Choroid plexus epithelial cell (primary cell): ENCODE measurements around the gene TBC1D12.

ENCODE experiments used
- DNase-seq: peaks from one replicate; pipeline ENCODE4 v3.0.0-alpha.2; 2010; ENCODE audit warnings: low read depth
- H3K4me3 ChIP-seq: 2 replicates; pipeline ENCODE4 v1.5.1; 2011; ENCODE audit warnings: low read depth, mild to moderate bottlenecking, control low read depth, low read length, moderate library complexity
- TF ChIP-seq, protein P1 (sequence below): conservative IDR thresholded peaks from 2 replicates; pipeline ENCODE4 v1.5.1; 2011; ENCODE audit warnings: low read depth, mild to moderate bottlenecking, control low read depth, inconsistent platforms, low read length, moderate library complexity

Gene TBC1D12

DNA sequence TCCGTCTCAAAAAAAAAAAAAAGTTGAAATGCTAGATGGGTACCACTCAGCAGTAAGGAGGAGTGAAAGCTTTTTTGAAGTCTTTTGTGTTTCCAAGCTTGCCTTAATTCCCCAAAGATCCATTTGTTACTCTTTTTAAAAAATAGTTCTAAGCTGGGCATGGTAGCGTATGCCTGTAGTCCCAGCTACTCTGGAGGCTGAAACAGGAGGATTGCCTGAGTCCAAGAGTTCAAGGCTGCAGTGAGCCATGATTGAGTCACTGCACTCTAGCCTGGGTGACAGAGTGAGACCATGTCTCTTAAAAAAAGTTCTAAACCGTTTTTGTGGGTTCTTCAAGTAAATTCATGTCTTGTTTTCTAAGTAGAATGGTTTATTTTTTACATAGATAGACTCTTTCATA is 5.3 kb downstream of the TBC1D12 start:
- TF ChIP-seq, protein P1, sequence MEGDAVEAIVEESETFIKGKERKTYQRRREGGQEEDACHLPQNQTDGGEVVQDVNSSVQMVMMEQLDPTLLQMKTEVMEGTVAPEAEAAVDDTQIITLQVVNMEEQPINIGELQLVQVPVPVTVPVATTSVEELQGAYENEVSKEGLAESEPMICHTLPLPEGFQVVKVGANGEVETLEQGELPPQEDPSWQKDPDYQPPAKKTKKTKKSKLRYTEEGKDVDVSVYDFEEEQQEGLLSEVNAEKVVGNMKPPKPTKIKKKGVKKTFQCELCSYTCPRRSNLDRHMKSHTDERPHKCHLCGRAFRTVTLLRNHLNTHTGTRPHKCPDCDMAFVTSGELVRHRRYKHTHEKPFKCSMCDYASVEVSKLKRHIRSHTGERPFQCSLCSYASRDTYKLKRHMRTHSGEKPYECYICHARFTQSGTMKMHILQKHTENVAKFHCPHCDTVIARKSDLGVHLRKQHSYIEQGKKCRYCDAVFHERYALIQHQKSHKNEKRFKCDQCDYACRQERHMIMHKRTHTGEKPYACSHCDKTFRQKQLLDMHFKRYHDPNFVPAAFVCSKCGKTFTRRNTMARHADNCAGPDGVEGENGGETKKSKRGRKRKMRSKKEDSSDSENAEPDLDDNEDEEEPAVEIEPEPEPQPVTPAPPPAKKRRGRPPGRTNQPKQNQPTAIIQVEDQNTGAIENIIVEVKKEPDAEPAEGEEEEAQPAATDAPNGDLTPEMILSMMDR, result no peak
- no peak for DNase-seq
- H3K4me3 ChIP-seq, result no peak overlapping the region

DNA sequence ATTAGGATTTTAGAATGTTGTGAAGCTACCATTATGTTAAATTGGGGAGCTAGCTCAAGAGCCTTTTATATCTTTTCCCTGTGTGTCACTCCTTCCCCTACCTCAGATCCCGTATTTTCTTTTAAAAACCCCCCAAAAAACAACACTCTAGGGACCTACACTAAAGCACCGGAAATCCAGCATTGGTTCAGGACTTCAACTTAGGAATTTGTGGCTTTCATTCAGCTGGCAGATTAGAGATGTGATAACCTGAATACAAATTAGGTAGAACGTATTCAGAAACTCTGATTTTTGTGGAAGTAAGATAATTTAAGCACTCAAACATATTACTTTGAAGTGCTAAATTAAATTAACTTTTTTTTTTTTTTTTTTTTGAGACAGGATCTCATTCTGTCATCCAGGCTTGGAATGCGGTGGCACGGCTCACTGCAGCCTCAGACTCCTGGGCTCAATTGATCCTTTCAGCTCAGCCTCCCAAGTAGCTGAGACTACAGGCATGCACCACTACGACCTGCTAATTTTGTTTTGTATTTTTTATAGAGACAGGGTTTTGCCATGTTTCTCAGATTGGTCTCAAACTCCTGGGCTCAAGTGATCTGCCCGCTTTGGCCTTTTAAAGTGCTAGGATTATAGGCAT is 6.8 kb downstream of the TBC1D12 start:
- no peak for DNase-seq
- no peak overlapping the region for H3K4me3 ChIP-seq
- TF ChIP-seq, protein P1, result no peak

DNA sequence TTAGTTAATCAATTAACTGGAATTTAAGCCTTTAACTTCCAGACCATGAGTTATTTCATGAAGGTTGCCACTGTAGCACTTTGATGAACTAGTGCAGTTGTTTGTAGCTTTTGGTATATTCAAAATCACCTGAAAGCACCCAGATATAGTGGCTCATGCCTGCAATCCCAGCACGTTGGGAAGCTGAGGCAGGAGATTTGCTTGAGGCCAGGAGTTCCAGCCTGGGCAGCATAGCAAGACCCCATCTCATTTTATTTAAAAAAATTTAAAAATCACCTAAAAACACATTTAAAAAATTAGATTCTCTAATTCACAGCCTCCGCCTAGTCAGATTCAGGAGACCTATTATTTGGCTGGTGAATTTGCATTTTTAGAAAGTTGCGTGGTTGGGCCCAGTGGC is 9.0 kb downstream of the TBC1D12 start:
- TF ChIP-seq, protein P1, result no peak
- H3K4me3 ChIP-seq, result no peak overlapping the region
- no peak for DNase-seq

DNA sequence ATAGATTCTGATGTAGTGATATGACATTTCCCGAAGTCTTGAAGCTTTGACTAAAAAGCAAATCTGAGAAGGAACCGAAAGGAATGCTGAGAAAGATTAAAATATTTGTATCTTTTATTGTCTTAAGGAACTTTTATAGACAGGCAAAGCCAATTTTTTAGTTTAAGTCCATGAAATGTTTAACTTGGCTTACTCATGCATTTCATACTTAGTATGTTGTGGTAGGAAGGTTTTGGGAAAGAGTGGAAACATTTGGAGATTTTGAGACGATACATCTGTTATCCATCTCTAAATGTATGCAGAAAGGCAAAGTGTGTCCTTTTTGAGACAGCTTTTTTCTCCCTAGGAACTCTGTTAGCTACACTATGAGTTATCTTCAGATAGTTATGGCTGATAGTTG is 10.1 kb downstream of the TBC1D12 start:
- no peak overlapping the region for H3K4me3 ChIP-seq
- TF ChIP-seq, protein P1, result no peak
- no peak for DNase-seq

DNA sequence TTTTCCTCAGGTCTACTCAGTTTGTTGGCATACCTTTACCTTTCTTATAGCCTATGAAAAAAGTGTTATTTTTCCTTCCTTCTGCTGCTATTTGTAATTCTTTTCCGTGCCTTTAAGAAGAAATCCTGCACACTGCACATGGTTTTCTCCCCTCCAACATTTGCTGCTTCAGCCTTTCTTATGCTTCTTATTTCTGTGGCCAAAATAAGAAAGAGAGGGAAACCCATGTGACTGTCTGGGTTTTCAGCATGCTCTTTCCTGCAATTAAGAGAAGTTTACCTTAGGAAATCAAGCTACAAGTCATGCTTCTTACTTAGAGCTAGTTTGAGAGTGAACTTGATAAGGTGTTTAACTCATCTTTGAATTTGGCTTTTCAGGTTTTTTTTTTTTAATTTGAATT is 11.0 kb downstream of the TBC1D12 start:
- no peak for DNase-seq
- TF ChIP-seq, protein P1, result no peak

DNA sequence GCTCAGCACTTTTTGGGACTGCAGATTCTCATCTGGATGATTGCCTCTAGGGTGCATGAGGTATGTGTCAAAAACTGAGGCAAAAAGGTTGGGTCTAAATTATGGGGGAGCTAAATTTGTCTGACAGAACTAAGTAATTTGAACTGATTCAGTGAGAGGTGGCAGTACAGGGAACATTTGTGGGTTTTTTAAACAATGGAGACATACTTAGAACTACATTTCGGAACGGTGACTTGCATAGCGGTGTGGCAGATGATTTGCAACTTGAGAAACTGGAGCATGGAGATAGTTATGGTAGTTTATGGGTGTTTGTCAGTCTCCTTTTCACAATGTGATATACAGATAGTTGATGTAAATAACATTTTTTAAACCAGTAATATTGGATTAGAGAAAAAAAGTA is 14.6 kb downstream of the TBC1D12 start:
- TF ChIP-seq, protein P1, result no peak
- no peak for DNase-seq
- no peak overlapping the region for H3K4me3 ChIP-seq

More for the DNA sequence above, 11.0 kb downstream of the TBC1D12 start:
- no peak overlapping the region for H3K4me3 ChIP-seq

DNA sequence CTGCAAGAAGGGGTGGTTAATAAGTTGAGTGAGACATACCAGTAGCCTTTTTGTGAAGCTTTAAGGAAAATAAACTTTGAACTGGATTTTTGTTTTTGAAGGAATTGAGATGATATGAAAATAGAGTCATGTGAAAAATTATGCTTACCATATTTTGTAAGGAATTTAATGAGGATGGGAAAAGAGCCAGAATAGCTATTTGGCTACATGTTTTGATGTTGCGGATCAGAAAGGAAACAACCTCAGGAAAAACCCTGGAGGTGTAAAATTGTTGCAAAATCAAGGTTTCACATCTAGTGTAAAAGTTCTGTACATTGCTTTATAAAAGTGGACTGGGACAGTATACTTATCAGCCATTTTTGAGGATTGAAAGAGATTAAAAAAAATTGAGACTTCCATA is 15.0 kb downstream of the TBC1D12 start:
- DNase-seq, result no peak
- TF ChIP-seq, protein P1, result no peak
- no peak overlapping the region for H3K4me3 ChIP-seq
